Measurements from ENCODE around the gene SH3PXD2A. TPM values are rescaled to one million over a fixed set of nuclear protein-coding genes. Genes with fewer than 3 reads are reported as not detected.
"Not testable (repeated sequence)": the region's sequence is repeated elsewhere in the genome, so short reads cannot be mapped to it uniquely, and the experiment has no call there.

Gene SH3PXD2A
- total and polyA plus RNA-seq, 5 experiments from 2014 or later, result 0.09 to 22.4 (median 0.50) TPM

DNA sequence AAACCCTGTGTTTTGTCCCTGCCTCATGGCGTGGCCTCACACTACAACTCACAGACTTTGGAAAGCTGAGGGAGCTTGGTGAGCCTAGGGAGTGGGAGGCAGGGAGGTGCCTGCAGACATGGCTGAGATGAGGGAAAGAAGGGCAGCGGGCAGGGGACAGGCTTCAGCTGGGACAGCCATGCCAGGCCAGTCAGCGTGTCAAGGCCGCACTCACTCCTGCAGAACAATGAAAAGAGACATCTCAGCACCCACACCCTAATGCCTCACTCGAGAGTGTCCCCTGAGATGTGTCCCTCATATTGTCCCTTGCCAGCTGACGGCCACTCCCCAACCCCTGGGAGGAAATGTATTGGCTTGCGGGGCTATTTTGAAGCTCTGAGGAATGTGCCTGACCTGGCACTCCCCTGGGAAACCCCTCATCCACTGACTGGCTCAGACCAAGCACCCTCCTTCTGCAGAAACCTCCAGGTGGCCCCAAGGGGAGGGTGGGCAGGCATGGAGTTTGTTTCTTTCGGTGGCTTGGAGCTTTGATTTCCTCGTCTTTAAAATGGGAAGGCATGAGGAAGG is 31.6 kb downstream of the SH3PXD2A start:
- DNase-seq (no peak), ATAC-seq (no peak)
- POLR2A ChIA-PET, result no interaction called here
- H3K27me3 Mint-ChIP-seq, result peaks cover 8 to 32% (median 13%) of the 10 kb centered on the region in 5 donors
- no peak overlapping the region for H3K27ac Mint-ChIP-seq
- no peak overlapping the region for H3K4me3 Mint-ChIP-seq
- H3K36me3 Mint-ChIP-seq, result no peaks in the 10 kb centered on the region
- H3K4me1 Mint-ChIP-seq, result peaks cover 0 to 2% (median 0%) of the 10 kb centered on the region in 4 donors
- H3K9me3 Mint-ChIP-seq, result no peaks in the 10 kb centered on the region

DNA sequence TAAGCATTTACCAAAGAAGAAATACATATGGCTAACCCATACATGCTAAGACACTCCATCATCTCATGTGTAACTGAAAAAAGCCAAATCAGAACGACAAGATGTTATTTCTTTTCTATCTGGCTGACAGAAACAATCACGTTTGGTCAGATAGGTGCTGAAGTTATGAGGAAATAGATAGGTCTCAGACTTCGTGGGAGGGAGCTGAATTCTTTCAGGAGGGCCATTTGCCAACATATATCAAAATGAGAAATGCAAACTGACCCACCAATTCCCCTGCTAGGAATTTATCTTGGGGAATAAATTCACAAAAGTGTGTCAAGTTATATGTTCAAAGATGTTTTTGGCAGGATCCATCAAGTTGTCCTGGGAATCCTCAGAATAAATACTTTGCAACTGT is 32.6 kb downstream of the SH3PXD2A start:
- peaks cover 9 to 33% (median 16%) of the 10 kb centered on the region in 5 donors for H3K27me3 Mint-ChIP-seq
- POLR2A ChIA-PET, result no interaction called here
- peaks cover 0 to 2% (median 0%) of the 10 kb centered on the region in 4 donors for H3K4me1 Mint-ChIP-seq

DNA sequence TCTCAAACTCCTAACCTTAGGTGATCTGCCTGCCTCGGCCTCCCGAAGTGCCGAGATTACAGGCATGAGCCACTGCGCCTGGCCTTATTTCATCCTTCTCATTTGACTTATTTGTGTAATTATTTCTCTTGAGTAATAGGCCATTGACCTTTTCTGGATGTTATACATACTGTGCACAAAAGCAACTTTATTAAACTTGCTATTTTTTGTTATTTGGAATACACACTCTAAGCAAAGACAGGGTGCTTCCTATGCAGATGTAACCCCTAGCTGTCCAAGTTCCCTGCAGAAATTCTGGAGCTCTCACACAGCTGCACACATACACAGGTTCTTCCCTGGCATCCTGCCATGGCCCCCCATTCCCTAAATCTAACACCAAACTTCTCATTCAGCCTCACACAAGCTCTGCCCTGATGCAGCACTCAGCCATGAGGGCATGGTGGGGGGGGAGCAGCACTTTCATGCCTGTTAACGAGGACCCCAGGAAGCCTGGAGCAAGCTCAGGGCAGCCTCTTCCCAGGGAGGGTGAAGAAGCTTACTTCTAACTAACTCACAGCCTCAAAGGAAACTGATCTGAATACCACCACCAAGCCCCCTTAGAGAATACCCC is 33.2 kb downstream of the SH3PXD2A start:
- no peak for DNase-seq
- POLR2A ChIA-PET, result no interaction called here
- Mint-ChIP-seq H3K27ac (no peak overlapping the region), H3K4me3 (no peak overlapping the region), H3K27me3 (peaks cover 9 to 33% (median 16%) of the 10 kb centered on the region in 5 donors), H3K9me3 (no peaks in the 10 kb centered on the region), H3K36me3 (no peaks in the 10 kb centered on the region), H3K4me1 (peaks cover 0 to 2% (median 0%) of the 10 kb centered on the region in 4 donors)
- no peak for ATAC-seq

More for the DNA sequence above, 32.6 kb downstream of the SH3PXD2A start:
- DNase-seq (no peak), ATAC-seq (no peak)
- no peaks in the 10 kb centered on the region for H3K9me3 Mint-ChIP-seq
- H3K4me3 Mint-ChIP-seq, result no peak overlapping the region
- H3K27ac Mint-ChIP-seq, result no peak overlapping the region
- H3K36me3 Mint-ChIP-seq, result no peaks in the 10 kb centered on the region

DNA sequence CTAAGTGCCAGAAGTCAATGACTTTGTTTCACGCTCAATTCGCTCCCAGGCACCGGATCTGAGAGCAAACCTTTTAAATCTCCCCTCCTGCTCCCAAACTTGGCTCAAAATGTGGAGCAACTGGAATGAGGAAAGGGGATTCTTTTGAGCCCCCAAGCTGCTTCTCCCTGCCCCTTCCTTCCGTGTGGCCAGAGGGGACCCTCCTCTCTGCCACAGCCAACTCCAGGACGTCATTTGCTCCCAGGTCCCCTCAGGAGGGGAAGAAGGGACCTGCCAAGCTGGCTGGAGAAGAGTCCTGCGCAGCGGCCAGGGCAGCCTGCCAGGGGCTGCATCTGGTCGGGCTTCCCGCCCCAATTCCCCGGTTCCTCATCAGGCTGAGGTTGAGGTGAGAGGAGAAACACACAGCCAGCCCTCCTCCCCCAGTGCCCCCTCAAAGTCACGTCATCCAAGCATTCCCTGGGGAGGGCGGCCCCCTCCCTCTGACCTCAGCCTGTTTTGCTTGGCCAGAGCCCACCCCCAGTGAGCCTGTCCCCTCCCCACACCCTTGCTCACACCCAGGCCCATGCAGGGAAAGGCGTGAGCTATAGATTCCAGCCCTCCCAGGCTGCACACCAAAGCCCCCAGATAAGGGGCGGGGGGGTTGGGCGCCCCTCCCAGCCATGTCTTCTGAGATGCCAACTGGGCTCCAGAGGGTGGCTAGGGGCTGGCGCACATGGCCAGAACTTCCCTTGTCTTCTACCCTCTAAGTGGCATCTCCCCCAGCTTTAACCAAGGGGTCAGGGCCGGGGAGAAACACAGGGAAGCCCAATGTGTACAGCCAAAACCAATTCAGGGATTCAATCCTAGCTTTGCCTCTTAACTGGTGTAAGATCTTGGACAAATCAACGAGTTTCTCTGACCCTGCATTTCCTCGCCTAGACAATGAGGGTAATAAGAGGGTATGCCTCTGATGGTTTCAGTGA is 35.0 kb downstream of the SH3PXD2A start:
- H3K27me3 Mint-ChIP-seq, result peaks cover 8 to 33% (median 16%) of the 10 kb centered on the region in 5 donors
- no peak overlapping the region for H3K4me3 Mint-ChIP-seq
- POLR2A ChIA-PET, result interaction anchor here (0.8 kb wide), 1 partner anchor 35 kb away, joined by 3 read pairs; no protein-coding TSS in a partner anchor
- peaks cover 0 to 2% (median 0%) of the 10 kb centered on the region in 4 donors for H3K4me1 Mint-ChIP-seq
- no peaks in the 10 kb centered on the region for H3K36me3 Mint-ChIP-seq
- ATAC-seq, result no peak
- H3K9me3 Mint-ChIP-seq, result no peaks in the 10 kb centered on the region
- peak overlapping the region in 1 of 10 donors; percentile 88 for H3K27ac Mint-ChIP-seq
- no peak for DNase-seq

DNA sequence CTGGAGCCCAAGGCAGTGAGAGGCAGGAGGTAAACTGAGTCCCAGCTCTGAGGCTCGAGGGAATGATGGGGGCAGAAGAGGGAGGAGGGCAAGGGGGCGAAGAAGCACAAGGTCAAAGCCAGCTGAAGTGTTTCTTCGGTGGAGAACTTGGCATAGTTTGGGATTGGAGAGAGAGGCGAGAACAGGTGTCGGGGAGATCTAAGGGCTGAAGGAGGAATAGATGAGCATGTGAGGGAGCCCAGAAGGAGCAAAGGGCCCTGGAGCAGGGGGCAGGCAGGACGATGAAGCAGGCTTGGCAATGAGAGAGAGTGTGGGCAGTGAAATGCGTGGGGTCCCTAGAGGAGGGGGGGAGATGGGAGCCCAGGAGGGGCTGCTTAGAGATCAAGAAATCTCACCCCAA is 35.9 kb downstream of the SH3PXD2A start:
- H3K4me1 Mint-ChIP-seq, result peaks cover 0 to 2% (median 0%) of the 10 kb centered on the region in 4 donors
- no peaks in the 10 kb centered on the region for H3K36me3 Mint-ChIP-seq
- H3K27me3 Mint-ChIP-seq, result peaks cover 7 to 31% (median 16%) of the 10 kb centered on the region in 5 donors
- H3K4me3 Mint-ChIP-seq, result no peak overlapping the region
- H3K9me3 Mint-ChIP-seq, result no peaks in the 10 kb centered on the region
- DNase-seq (no peak), ATAC-seq (no peak)
- H3K27ac Mint-ChIP-seq, result peak overlapping the region in 2 of 10 donors; percentile 20 to 41
- POLR2A ChIA-PET, result no interaction called here

DNA sequence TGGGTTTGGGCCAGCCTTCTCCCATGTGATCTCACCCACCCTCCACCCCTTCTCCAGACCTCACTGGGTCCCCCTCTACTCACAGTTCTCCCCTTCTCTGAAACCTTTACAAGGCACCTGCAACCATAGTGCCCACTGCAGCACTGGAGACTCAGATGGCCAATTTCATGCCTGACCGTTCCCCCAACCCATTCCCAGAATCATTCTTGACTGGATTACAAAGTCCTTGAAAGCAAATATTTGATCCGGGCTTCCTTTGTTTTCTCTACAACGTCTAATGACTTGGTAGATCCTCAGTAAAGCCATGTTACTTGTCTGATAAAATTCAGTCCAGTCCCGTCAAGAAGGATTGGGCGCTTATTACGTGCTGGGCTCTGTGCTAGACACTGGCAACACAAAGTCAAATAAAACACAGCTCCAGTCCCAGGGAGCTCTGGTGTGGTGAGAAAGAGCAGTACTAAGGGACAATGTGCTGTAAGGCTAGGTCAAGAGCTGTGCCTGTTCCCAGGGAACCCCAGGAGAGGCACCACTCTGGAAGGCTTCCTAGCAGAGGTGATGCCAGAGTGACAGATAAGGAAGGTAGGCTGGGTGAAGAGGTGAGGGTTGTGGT is 36.5 kb downstream of the SH3PXD2A start:
- H3K27me3 Mint-ChIP-seq, result peaks cover 7 to 29% (median 16%) of the 10 kb centered on the region in 5 donors
- DNase-seq, result no peak

DNA sequence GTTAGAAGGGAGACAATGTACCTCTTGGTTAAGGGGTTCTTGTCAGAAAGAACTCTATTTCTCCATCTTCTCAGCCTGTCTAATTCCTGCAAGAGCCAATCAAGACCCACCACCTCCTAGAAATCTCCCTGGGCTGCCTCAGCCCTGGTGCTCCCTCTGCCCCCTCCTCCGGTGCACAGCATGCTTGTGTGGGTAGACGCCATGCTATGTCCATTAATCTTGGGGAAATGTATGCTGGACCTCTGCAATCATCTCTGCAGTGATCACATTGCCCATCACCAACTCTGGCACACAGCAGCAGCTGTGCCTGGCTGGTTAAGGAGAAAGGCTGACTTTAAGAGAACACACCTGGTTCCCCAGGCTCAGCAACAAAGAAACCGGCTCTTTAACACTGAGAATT is 37.3 kb downstream of the SH3PXD2A start:
- no peak for DNase-seq
- H3K4me3 Mint-ChIP-seq, result no peak overlapping the region
- no peak for ATAC-seq
- H3K27ac Mint-ChIP-seq, result no peak overlapping the region
- POLR2A ChIA-PET, result no interaction called here
- H3K27me3 Mint-ChIP-seq, result peaks cover 5 to 24% (median 13%) of the 10 kb centered on the region in 5 donors
- no peaks in the 10 kb centered on the region for H3K9me3 Mint-ChIP-seq
- H3K4me1 Mint-ChIP-seq, result no peaks in the 10 kb centered on the region
- H3K36me3 Mint-ChIP-seq, result no peaks in the 10 kb centered on the region

More for the DNA sequence above, 36.5 kb downstream of the SH3PXD2A start:
- Mint-ChIP-seq H3K9me3 (no peaks in the 10 kb centered on the region), H3K4me3 (no peak overlapping the region), H3K4me1 (no peaks in the 10 kb centered on the region), H3K36me3 (no peaks in the 10 kb centered on the region), H3K27ac (peak overlapping the region in 2 of 10 donors; percentile 7 to 20)
- ATAC-seq, result no peak
- POLR2A ChIA-PET, result no interaction called here

DNA sequence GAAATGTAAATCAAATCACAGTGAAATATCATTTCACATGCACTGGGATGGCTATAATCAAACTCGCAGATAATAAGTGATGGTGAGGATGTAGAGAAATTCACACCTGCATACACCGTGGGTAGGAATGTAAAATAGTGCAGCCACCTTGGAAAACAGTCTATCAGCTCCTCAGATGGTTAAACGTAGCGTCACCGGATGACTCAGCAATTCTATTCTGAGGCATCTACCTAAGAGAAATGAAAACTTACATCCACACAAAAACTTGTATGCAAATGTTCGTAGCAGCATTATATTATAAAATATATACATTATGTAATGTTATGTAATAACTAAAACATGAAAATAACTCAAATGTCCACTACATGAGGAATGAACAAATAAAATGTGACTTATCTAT is 38.9 kb downstream of the SH3PXD2A start:
- H3K36me3 Mint-ChIP-seq, result no peaks in the 10 kb centered on the region
- ATAC-seq (no peak), DNase-seq (no peak)
- no peak overlapping the region for H3K4me3 Mint-ChIP-seq
- H3K27ac Mint-ChIP-seq, result no peak overlapping the region
- H3K4me1 Mint-ChIP-seq, result no peaks in the 10 kb centered on the region
- POLR2A ChIA-PET, result no interaction called here
- H3K27me3 Mint-ChIP-seq, result peaks cover 5 to 22% (median 13%) of the 10 kb centered on the region in 5 donors
- no peaks in the 10 kb centered on the region for H3K9me3 Mint-ChIP-seq

DNA sequence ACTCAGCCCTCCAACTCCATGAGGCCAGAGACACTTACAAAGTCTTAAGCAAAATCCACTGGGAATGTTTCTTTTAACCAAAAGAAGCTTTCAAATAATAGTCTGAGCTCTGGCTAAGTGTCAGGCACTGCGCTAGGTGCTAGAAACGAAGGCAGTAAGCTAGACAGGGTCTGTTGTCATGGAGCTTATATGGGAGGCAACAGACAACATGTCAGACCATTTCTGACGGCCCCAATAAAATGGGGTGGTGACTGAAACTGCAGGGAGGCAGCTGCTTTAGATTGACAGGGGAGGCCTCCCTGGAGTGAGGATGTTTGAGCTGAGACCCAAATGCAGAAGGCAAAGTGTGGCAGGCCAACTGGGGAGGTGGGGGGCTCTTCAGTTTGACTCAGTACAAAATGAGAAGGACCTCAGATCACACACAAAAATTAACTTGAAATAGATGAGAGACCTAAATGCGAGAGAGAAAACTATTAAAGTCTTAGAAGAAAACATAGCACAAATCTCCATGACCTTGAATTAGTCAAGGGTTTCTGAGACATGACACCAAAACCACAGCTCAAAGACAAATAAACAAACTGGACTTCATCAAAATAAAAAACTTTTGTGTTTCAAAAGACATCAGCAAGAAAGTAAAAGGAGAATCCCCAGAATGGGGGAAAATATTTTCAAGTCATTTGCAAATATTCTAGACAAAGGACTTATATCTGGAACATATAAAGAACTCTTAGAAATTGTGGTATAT is 40.6 kb downstream of the SH3PXD2A start:
- H3K9me3 Mint-ChIP-seq, result no peaks in the 10 kb centered on the region
- DNase-seq (no peak), ATAC-seq (no peak)
- POLR2A ChIA-PET, result no interaction called here
- peaks cover 0 to 6% (median 0%) of the 10 kb centered on the region in 4 donors for H3K4me1 Mint-ChIP-seq
- no peaks in the 10 kb centered on the region for H3K36me3 Mint-ChIP-seq
- peaks cover 5 to 13% (median 11%) of the 10 kb centered on the region in 5 donors for H3K27me3 Mint-ChIP-seq
- no peak overlapping the region for H3K4me3 Mint-ChIP-seq
- H3K27ac Mint-ChIP-seq, result no peak overlapping the region

DNA sequence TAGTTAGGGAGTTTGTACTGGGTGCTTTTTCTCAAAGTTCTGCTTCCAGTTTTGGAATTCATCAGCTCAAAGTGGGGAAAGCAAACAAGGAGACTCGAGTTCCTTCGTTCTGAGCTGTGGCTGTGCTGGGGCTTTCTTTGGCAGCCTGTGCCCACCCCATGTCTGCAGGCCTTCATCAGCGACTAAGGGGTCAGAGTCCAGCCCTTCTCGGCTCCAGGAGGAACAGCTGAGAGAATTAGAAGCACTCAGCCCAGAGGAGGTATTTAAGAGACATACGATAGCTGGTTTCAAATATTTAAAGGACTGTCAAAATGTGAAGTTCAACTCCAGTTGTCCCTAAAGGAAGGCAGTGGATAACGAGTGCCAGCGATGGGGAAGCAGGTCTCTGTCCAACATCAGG is 41.3 kb downstream of the SH3PXD2A start:
- no peak overlapping the region for H3K4me3 Mint-ChIP-seq
- DNase-seq (no peak), ATAC-seq (no peak)
- POLR2A ChIA-PET, result no interaction called here
- no peaks in the 10 kb centered on the region for H3K9me3 Mint-ChIP-seq
- H3K27ac Mint-ChIP-seq, result no peak overlapping the region
- peaks cover 2 to 6% (median 5%) of the 10 kb centered on the region in 5 donors for H3K27me3 Mint-ChIP-seq
- H3K36me3 Mint-ChIP-seq, result no peaks in the 10 kb centered on the region
- H3K4me1 Mint-ChIP-seq, result peaks cover 0 to 6% (median 0%) of the 10 kb centered on the region in 4 donors

DNA sequence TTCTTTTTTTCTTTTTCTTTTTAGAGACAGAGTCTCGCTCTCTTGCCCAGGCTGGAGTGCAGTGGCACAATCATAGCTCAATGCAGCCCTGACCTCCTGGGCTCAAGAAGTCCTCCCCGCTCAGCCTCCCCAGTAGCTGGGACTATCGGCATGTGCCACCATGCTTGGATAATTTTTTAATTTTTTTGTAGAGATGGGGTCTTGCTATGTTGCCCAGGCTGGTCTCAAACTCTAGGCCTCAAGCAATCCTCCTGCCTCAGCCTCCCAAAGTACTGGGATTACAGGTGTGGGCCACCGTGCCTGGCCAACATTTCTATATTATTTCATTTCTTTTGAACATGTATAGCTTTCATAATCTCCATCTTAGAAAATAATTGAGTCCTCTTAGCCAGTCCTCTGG is 42.1 kb downstream of the SH3PXD2A start:
- H3K9me3 Mint-ChIP-seq, POLR2A ChIA-PET, H3K36me3 Mint-ChIP-seq, DNase-seq, H3K4me3 Mint-ChIP-seq, ATAC-seq, H3K4me1 Mint-ChIP-seq, H3K27me3 Mint-ChIP-seq: not testable (repeated sequence)
- H3K27ac Mint-ChIP-seq, result peak overlapping the region in 1 of 10 donors; percentile 58

DNA sequence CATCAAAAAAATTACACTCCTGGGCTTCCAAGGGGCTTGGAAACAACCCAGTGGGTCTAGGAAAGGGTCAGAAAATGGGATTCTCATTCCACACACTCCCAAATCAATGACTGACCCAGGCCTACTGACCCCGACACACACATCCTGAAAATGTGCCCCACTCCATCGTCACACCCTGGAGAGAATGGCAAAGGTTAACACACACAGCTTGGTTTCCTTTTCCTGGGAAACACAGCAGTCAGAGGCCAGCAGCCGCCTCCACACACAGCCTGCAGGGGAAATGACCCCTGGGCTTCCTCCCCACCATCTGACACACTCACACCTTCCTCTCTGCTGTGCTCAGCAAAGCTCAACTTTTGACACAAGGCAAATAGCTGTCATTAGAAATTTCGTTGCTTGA is 42.9 kb downstream of the SH3PXD2A start:
- no peaks in the 10 kb centered on the region for H3K27me3 Mint-ChIP-seq
- peak overlapping the region in 1 of 10 donors; percentile 34 for H3K27ac Mint-ChIP-seq
- peaks cover 0 to 6% (median under 1%) of the 10 kb centered on the region in 4 donors for H3K4me1 Mint-ChIP-seq
- no peaks in the 10 kb centered on the region for H3K9me3 Mint-ChIP-seq
- H3K4me3 Mint-ChIP-seq, result no peak overlapping the region
- DNase-seq, result no peak
- H3K36me3 Mint-ChIP-seq, result no peaks in the 10 kb centered on the region
- no peak for ATAC-seq
- POLR2A ChIA-PET, result no interaction called here

Measured in naive thymus-derived CD8-positive, alpha-beta T cell (primary cell).